GM13977 (cell line): Measurements from ENCODE around the gene GSN.
A peak's percentile ranks its signal among the peaks of the same experiment; 100 is the strongest.

Experiments
- DNase-seq: peaks from one replicate; pipeline ENCODE4 v3.0.0; 2012; ENCODE audit warnings: low spot score
- CTCF ChIP-seq: IDR thresholded peaks from 2 replicates; pipeline ENCODE4 v1.5.1; 2012; ENCODE audit warnings: mild to moderate bottlenecking, control low read depth; ENCODE audit not compliant: insufficient read depth; ENCODE audit errors: extremely low read depth, missing control alignments
- in situ Hi-C: fragments of 300-500 bp; cut with MboI; formaldehyde crosslinking; loops from one replicate; pipeline ENCODE4 v1.12.0; 2022; ENCODE audit warnings: low sequenced_read_pairs, low pct_unique_long_range_greater_than_20kb, mixed read lengths, inconsistent platforms; ENCODE audit not compliant: unreplicated experiment

Gene GSN

GRCh38 chr9:121275781-121276658 lies 8.1 kb downstream of the GSN start:
- DNase-seq: no peak
- in situ Hi-C loops: no loop called here

GRCh38 chr9:121277026-121277425 lies 9.1 kb downstream of the GSN start:
- in situ Hi-C loops: no loop called here

More at GRCh38 chr9:121275781-121276658, 8.1 kb downstream of the GSN start:
- TF ChIP-seq CTCF: no peak

DNA sequence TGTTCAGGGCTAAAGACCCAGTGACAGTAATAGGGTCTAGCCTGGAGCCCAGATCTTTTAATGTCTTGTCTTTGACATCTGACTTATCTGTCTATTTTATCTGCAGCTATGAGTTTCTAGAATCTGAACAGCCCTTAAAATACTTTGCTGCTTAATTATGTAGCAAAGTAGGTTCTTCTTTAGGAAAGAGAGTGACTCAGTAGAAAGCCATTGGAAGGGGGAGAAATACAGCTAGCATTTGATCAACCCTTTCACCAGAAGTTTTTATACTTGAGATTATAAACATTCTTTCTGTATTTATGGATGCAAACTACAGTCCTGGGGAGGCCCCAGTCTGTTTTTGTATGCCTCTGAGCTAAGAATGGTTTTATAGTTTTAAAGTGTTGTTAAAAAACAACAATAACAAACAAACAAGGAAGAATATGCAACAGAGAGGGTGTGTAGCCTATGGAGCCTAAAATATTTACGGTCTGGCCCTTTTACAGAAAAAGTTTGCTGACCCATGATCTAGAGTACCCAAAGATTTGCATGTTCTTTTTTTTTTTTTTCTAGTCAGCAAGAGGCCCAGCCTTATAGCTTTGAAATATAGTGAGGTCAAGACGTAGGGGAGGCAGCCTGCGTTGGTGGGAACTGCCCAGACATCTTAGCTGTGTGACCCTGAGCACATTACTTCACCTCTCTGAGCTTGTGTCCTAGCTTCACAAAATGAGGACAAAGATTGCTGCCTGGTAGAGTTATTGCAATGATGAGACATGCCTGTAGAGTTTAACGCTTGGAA lies 9.7 kb downstream of the GSN start:
- in situ Hi-C loops: no loop called here
- no peak for DNase-seq
- no peak for TF ChIP-seq CTCF

More at GRCh38 chr9:121277026-121277425, 9.1 kb downstream of the GSN start:
- TF ChIP-seq CTCF: no peak
- no peak for DNase-seq

DNA sequence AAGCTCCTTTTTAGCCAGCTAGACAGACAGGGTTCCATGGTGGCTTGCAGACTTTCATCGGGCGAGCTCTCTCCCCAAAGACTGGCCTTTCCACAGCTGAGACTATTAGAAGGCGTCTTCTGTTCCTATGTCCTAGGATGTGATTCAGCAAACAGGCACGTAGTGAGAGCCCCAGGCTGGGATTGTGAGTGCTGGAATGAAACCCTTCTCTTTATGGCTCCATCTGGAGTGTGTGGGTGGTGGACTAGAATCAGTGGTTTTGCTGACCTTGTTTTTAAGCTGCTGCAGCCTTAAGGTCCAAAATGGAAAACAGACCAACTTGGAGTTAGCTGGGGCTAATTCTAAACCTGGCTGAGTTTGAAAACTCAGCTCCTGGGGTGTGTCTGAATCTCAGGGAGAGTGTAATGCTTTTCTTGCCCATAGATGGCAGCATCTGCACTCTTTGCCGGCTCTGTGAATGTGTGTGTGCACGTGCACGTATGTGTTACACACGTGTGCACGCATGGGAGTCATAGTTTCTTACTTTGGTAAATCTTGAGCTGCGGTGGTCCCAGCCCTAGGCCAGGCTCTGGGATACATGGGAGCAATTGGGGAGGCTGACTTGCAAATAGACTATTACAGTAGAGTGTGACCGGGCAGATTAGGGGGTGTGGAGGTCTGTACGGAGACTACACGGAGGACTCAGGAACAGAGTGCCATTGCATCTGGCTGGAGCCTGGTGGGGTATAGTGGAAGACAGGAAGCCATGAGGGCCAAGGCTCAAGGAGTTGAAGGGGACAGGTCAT lies 10.7 kb downstream of the GSN start:
- TF ChIP-seq CTCF: peak; percentile 73
- in situ Hi-C loops: no loop called here
- DNase-seq: peak; percentile 58

DNA sequence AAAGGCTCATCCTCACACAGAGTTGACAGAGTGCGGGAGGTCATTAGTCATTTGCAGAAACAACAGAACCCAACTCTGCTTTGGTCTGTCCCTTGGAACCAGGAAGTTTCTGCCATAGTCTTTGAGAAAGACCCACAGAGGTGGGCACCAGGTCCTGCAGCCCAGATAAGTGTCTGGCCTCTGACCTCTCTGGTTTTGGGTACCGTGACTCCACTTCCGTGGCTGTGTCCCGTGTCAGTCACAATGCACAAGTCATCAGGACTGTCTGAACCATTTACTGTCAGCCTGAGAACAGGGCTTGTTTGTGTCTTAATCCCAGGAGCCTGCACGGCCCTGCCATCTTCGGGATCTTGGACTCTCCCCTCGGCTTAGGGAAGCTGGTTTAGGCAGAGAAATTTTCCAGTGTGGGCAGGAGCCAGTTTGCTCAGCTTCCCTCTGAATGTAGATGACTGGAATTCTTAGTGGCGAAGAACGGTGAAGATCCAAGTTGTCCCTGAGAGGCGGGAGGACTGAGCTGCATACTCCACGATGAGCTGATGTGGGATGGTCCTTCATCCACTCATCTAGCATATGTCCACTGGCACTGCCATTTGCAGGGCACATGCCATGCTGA lies 11.9 kb downstream of the GSN start:
- no peak for DNase-seq
- in situ Hi-C loops: no loop called here
- TF ChIP-seq CTCF: no peak
